SK-N-SH (cell line): ENCODE results near the gene CCL7. TPM values are rescaled to one million over a fixed set of nuclear protein-coding genes. Genes with fewer than 3 reads are reported as not detected.

Source experiments
- CTCF ChIA-PET: fragments of 300-600, 350-600 bp; formaldehyde crosslinking; extraction: SDS; loops from one replicate; lab custom pipeline; 2021; lab: Yijun Ruan, JAX
- POLR2A ChIA-PET: fragments of 350-600 bp; sonication (Branson Sonifier 250); formaldehyde crosslinking; extraction: SDS; loops from one replicate; lab custom pipeline; 2020; ENCODE audit warnings: antibody characterized with exemption, inconsistent platforms; lab: Yijun Ruan, JAX
- DNase-seq: peaks from one replicate; pipeline ENCODE4 v3.0.0; 2012
- H2AFZ ChIP-seq: fragments of 200-600 bp; sonication (generic); 2 replicates; pipeline ENCODE4 v1.8.1; 2016; ENCODE audit warnings: antibody characterized with exemption, mild to moderate bottlenecking, low read depth
- H3F3A ChIP-seq: fragments of 200-600 bp; sonication (generic); replicated peaks from 2 replicates; pipeline ENCODE3; 2016; ENCODE audit warnings: antibody characterized with exemption, mild to moderate bottlenecking; ENCODE audit not compliant: insufficient read depth
- H3K27ac ChIP-seq, 2 experiments: fragments of 200-500 bp in 1 of 2; fragments of 200-600 bp in 1 of 2; sonication (Bioruptor generic) in 1 of 2; sonication (generic), shearing (Covaris generic) in 1 of 2; 2 replicates each; pipeline versions ENCODE4 v1.5.1 to v1.6.1; 2014 to 2016; ENCODE audit warnings: low read depth in 2 of 2, inconsistent platforms in 1 of 2, low read length in 1 of 2, mild to moderate bottlenecking in 1 of 2, mixed read lengths in 1 of 2
- H3K27me3 ChIP-seq: fragments of 200-600 bp; sonication (generic), shearing (Covaris generic); 2 replicates; pipeline ENCODE4 v1.6.1; 2016; ENCODE audit warnings: mixed run types; ENCODE audit not compliant: insufficient read depth
- H3K36me3 ChIP-seq, 2 experiments: fragments of 200-500 bp in 1 of 2; fragments of 200-600 bp in 1 of 2; sonication (Bioruptor generic) in 1 of 2; sonication (generic) in 1 of 2; replicated peaks in 1 of 2; 2 replicates each; pipeline versions ENCODE3 to v1.5.1; 2014 to 2016; ENCODE audit warnings: low read length in 1 of 2, mild to moderate bottlenecking in 1 of 2; ENCODE audit not compliant: insufficient read depth in 2 of 2, control insufficient read depth in 1 of 2
- H3K4me1 ChIP-seq, 2 experiments: fragments of 200-500 bp in 1 of 2; fragments of 200-600 bp in 1 of 2; sonication (Bioruptor generic) in 1 of 2; sonication (generic), shearing (Covaris generic) in 1 of 2; 2 replicates each; pipeline versions ENCODE4 v1.5.1 to v1.6.1; 2014 to 2016; ENCODE audit warnings: low read depth in 1 of 2, low read length in 1 of 2, mixed run types in 1 of 2; ENCODE audit not compliant: insufficient read depth in 2 of 2, control insufficient read depth in 1 of 2
- H3K4me2 ChIP-seq: fragments of 200-600 bp; sonication (generic), shearing (Covaris generic); 2 replicates; pipeline ENCODE4 v1.6.1; 2017; ENCODE audit warnings: mixed run types
- H3K4me3 ChIP-seq, 2 experiments: fragments of 200-500 bp in 1 of 2; fragments of 200-600 bp in 1 of 2; sonication (Bioruptor generic) in 1 of 2; sonication (generic), shearing (Covaris generic) in 1 of 2; 2 replicates each; pipeline versions ENCODE4 v1.5.1 to v1.8.1; 2014 to 2016; ENCODE audit warnings: low read depth in 2 of 2, inconsistent platforms in 1 of 2, low read length in 1 of 2, mild to moderate bottlenecking in 1 of 2, mixed read lengths in 1 of 2, moderate library complexity in 1 of 2
- H3K79me2 ChIP-seq: fragments of 200-600 bp; sonication (generic); 2 replicates; pipeline ENCODE4 v1.8.1; 2017; ENCODE audit warnings: mild to moderate bottlenecking; ENCODE audit not compliant: insufficient read depth
- H3K9ac ChIP-seq: fragments of 200-600 bp; sonication (generic); 2 replicates; pipeline ENCODE4 v1.6.1; 2017; ENCODE audit warnings: mixed run types
- H3K9me2 ChIP-seq: fragments of 200-600 bp; sonication (generic); 2 replicates; pipeline ENCODE4 v1.6.1; 2017; ENCODE audit warnings: mixed run types
- H3K9me3 ChIP-seq: fragments of 200-600 bp; sonication (generic); 2 replicates; pipeline ENCODE4 v1.6.1; 2017; ENCODE audit warnings: mixed run types, mild to moderate bottlenecking, moderate library complexity
- H4K20me1 ChIP-seq: fragments of 200-600 bp; sonication (generic); 2 replicates; pipeline ENCODE4 v1.6.1; 2017; ENCODE audit warnings: mild to moderate bottlenecking, mixed run types; ENCODE audit not compliant: insufficient read depth
- RCOR1 ChIP-seq: fragments of 150-350 bp; IDR thresholded peaks from 2 replicates; pipeline ENCODE4 v1.6.1; 2017; ENCODE audit warnings: antibody characterized with exemption, low read length
- RFX5 ChIP-seq: IDR thresholded peaks from 2 replicates; pipeline ENCODE4 v1.6.1; 2012; ENCODE audit warnings: mild to moderate bottlenecking, improper control_type of control experiment, low read length
- SMC3 ChIP-seq: IDR thresholded peaks from 2 replicates; pipeline ENCODE4 v1.6.1; 2012; ENCODE audit warnings: low read depth, low read length, improper control_type of control experiment
- TCF12 ChIP-seq: IDR thresholded peaks from 2 replicates; pipeline ENCODE4 v1.4.0; 2012
- TEAD4 ChIP-seq: IDR thresholded peaks from 2 replicates; pipeline ENCODE4 v1.4.0; 2012; ENCODE audit warnings: mild to moderate bottlenecking, borderline replicate concordance; ENCODE audit not compliant: insufficient read depth
- WGBS: methylation state at CpG from one replicate; pipeline ENCODE4 v1.1.6; 2017; ENCODE audit warnings: low lambda C conversion rate; 5-methylcytosine and 5-hydroxymethylcytosine counted together
- polyA plus RNA-seq, 3 experiments: library from polyadenylated mRNA; depleted of rRNA; stranded (reverse); fragments of >200 nt; gene quantifications; 2 replicates each; pipeline ENCODE4 v1.2.3, GENCODE V29; 2012
- TF ChIP-seq, protein P1 (sequence below): IDR thresholded peaks from 2 replicates; pipeline ENCODE4 v1.4.0; 2012; ENCODE audit warnings: low read depth, borderline replicate concordance
- TF ChIP-seq, protein P2 (sequence below): IDR thresholded peaks from 2 replicates; pipeline ENCODE4 v1.6.1; 2012; ENCODE audit warnings: mild to moderate bottlenecking, low read depth, low read length, moderate library complexity
- TF ChIP-seq, protein P3 (sequence below): IDR thresholded peaks from 2 replicates; pipeline ENCODE4 v1.4.0; 2012; ENCODE audit warnings: low read depth
- TF ChIP-seq, protein P4 (sequence below): fragments of 150-350 bp; IDR thresholded peaks from 2 replicates; pipeline ENCODE4 v1.6.1; 2017; ENCODE audit warnings: antibody characterized with exemption, low read length, low read depth, borderline replicate concordance

CCL7 gene
- polyA plus RNA-seq, 1 of the 3 experiments (the other 2 are of a cell fraction), result 0.72 TPM

- no peak for TF ChIP-seq TEAD4
- TF ChIP-seq, protein P1, sequence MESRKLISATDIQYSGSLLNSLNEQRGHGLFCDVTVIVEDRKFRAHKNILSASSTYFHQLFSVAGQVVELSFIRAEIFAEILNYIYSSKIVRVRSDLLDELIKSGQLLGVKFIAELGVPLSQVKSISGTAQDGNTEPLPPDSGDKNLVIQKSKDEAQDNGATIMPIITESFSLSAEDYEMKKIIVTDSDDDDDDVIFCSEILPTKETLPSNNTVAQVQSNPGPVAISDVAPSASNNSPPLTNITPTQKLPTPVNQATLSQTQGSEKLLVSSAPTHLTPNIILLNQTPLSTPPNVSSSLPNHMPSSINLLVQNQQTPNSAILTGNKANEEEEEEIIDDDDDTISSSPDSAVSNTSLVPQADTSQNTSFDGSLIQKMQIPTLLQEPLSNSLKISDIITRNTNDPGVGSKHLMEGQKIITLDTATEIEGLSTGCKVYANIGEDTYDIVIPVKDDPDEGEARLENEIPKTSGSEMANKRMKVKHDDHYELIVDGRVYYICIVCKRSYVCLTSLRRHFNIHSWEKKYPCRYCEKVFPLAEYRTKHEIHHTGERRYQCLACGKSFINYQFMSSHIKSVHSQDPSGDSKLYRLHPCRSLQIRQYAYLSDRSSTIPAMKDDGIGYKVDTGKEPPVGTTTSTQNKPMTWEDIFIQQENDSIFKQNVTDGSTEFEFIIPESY, result no peak
- no peak overlapping the region for H3K9ac ChIP-seq
- H3K79me2 ChIP-seq, result no peaks in the 10 kb centered on the region
- H3K9me3 ChIP-seq, result no peaks in the 10 kb centered on the region
- no peaks in the 10 kb centered on the region for H3K4me1 ChIP-seq
- H3K36me3 ChIP-seq, result no peaks in the 10 kb centered on the region
- CTCF ChIA-PET, result interaction anchor here (3.0 kb wide), 1 partner anchor 71 kb away, joined by 8 read pairs; no protein-coding TSS in a partner anchor
- 59% methylated on average over 4 of the region's 4 CpGs for WGBS
- no peaks in the 10 kb centered on the region; the same call in 1 of the 2 replicates for H3K27me3 ChIP-seq
- no peak overlapping the region for H3K27ac ChIP-seq
- no peak for DNase-seq
- no peaks in the 10 kb centered on the region for H3K9me2 ChIP-seq
- POLR2A ChIA-PET, result interaction anchor here (0.6 kb wide), 1 partner anchor 248 kb away, joined by 3 read pairs; no protein-coding TSS in a partner anchor
- no peak overlapping the region for H2AFZ ChIP-seq
- no peak overlapping the region for H3K4me3 ChIP-seq
- no peaks in the 10 kb centered on the region for H3F3A ChIP-seq
- no peaks in the 10 kb centered on the region for H4K20me1 ChIP-seq
- no peak overlapping the region for H3K4me2 ChIP-seq
Measured at GRCh38 chr17:34290586-34290985, 20.6 kb downstream of the CCL7 start.

- ChIA-PET POLR2A (no interaction called here), CTCF (interaction anchor here (3.0 kb wide), 1 partner anchor 70 kb away, joined by 8 read pairs; no protein-coding TSS in a partner anchor)
- Histone ChIP-seq H2AFZ (no peak overlapping the region), H3K36me3 (no peaks in the 10 kb centered on the region), H3F3A (no peaks in the 10 kb centered on the region), H3K27me3 (no peaks in the 10 kb centered on the region), H3K9me2 (no peaks in the 10 kb centered on the region), H3K79me2 (no peaks in the 10 kb centered on the region), H3K4me3 (no peak overlapping the region), H3K4me2 (no peak overlapping the region), H3K4me1 (no peaks in the 10 kb centered on the region), H3K9ac (no peak overlapping the region), H4K20me1 (no peaks in the 10 kb centered on the region), H3K9me3 (no peaks in the 10 kb centered on the region), H3K27ac (no peak overlapping the region)
- DNase-seq, result no peak
- TF ChIP-seq, protein P2, sequence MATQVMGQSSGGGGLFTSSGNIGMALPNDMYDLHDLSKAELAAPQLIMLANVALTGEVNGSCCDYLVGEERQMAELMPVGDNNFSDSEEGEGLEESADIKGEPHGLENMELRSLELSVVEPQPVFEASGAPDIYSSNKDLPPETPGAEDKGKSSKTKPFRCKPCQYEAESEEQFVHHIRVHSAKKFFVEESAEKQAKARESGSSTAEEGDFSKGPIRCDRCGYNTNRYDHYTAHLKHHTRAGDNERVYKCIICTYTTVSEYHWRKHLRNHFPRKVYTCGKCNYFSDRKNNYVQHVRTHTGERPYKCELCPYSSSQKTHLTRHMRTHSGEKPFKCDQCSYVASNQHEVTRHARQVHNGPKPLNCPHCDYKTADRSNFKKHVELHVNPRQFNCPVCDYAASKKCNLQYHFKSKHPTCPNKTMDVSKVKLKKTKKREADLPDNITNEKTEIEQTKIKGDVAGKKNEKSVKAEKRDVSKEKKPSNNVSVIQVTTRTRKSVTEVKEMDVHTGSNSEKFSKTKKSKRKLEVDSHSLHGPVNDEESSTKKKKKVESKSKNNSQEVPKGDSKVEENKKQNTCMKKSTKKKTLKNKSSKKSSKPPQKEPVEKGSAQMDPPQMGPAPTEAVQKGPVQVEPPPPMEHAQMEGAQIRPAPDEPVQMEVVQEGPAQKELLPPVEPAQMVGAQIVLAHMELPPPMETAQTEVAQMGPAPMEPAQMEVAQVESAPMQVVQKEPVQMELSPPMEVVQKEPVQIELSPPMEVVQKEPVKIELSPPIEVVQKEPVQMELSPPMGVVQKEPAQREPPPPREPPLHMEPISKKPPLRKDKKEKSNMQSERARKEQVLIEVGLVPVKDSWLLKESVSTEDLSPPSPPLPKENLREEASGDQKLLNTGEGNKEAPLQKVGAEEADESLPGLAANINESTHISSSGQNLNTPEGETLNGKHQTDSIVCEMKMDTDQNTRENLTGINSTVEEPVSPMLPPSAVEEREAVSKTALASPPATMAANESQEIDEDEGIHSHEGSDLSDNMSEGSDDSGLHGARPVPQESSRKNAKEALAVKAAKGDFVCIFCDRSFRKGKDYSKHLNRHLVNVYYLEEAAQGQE, result peak; percentile 87
- TF ChIP-seq, protein P3, sequence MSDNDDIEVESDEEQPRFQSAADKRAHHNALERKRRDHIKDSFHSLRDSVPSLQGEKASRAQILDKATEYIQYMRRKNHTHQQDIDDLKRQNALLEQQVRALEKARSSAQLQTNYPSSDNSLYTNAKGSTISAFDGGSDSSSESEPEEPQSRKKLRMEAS, result no peak
- TF ChIP-seq, protein P4, sequence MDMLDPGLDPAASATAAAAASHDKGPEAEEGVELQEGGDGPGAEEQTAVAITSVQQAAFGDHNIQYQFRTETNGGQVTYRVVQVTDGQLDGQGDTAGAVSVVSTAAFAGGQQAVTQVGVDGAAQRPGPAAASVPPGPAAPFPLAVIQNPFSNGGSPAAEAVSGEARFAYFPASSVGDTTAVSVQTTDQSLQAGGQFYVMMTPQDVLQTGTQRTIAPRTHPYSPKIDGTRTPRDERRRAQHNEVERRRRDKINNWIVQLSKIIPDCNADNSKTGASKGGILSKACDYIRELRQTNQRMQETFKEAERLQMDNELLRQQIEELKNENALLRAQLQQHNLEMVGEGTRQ, result no peak
- no peak for TF ChIP-seq SMC3
- no peak for TF ChIP-seq RFX5
- TF ChIP-seq RCOR1, result no peak
- TF ChIP-seq TCF12, result no peak
- 57% methylated on average over 6 of the region's 6 CpGs for WGBS
Measured at GRCh38 chr17:34291721-34292348, 21.8 kb downstream of the CCL7 start.
